ENCODE measurements around the gene IRF8.
"Not testable (repeated sequence)": the region's sequence is repeated elsewhere in the genome, so short reads cannot be mapped to it uniquely, and the experiment has no call there.

Gene IRF8

DNA sequence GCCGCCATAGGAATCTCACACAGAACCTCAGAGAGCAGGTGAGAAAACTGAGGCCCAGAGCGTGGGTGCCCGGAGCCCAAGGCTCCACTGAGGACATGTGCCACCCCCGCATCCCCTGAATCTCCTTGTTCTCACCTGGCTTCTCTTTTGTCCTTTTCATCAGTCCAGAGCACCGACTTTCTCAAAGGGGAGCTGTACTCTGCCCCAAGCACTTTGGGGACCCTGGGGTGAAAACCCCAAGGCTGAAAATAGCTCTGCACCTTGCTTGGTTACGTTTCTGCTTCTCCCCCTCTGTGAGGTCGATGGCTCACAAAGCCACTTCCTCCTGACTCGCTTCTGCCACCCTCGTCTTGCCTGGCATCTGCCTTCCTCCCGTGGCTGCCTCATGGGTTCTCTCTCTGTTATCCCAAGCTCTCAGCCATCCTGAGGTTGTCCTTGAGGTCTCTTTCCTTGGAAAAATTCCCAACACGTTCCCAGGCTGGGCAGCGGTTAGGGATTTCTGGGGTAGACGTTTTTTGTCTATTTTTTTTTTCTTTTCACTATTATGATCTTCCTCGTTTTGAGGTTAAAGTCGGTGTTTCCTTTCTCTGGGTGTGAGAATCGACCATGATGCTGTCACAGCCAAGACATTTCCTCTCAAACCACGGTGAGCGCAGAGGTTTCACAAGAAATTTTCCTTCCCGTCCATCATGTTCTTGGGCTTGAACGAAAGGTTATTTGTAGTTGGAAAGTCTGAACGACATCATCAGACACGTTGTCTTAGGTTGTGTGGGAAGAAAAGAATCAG is 37.2 kb downstream of the IRF8 start:
- DNase-seq (ENCODE audit: low spot score) = peak; percentile 69

DNA sequence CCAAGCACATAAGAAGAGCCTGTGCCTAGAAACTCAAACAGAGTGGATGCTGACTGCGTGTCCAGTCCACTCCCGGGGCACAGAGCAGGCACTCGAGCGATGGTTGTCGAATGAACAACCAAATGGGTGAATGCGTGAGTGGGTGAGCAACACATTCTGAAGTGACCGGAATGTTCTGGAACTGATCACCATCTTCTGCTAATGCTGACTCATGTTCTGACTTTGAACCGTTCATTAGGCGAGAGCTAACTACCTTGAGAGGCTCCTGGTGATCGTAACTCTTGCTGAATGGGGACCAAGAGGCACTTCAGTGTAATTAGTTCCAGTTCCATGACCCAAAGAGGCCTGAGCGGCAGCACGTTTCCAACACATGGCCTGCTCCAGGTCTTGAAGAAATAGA is 37.9 kb downstream of the IRF8 start:
- DNase-seq (ENCODE audit: low spot score) = peak; percentile 47

GRCh38 chr16:85940214-85940613 is 41.3 kb downstream of the IRF8 start:
- DNase-seq (ENCODE audit: low spot score) = no peak

- no peak for DNase-seq (ENCODE audit: low spot score)
These were observed 43.1 kb downstream of the IRF8 start for GRCh38 chr16:85941863-85942644.

DNA sequence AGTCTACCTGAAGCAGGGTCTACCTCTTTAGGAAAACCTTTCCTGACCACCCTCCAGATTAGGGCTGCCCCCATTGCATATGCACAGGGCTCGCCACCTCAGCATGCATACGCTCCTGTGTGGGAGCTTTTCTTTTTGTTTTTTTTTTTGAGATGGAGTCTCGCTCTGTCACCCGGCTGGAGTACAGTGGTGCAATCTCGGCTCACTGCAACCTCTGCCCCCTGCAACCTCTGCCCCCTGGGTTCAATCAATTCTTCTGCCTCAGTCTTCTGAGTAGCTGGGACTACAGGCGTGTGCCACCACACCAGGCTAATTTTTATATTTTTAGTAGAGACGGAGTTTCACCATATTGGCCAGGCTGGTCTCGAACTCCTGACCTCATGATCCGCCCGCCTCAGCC is 43.7 kb downstream of the IRF8 start:
- not testable (repeated sequence) for DNase-seq (ENCODE audit: low spot score)

GRCh38 chr16:85943711-85944110 is 44.7 kb downstream of the IRF8 start:
- no peak for DNase-seq (ENCODE audit: low spot score)

DNA sequence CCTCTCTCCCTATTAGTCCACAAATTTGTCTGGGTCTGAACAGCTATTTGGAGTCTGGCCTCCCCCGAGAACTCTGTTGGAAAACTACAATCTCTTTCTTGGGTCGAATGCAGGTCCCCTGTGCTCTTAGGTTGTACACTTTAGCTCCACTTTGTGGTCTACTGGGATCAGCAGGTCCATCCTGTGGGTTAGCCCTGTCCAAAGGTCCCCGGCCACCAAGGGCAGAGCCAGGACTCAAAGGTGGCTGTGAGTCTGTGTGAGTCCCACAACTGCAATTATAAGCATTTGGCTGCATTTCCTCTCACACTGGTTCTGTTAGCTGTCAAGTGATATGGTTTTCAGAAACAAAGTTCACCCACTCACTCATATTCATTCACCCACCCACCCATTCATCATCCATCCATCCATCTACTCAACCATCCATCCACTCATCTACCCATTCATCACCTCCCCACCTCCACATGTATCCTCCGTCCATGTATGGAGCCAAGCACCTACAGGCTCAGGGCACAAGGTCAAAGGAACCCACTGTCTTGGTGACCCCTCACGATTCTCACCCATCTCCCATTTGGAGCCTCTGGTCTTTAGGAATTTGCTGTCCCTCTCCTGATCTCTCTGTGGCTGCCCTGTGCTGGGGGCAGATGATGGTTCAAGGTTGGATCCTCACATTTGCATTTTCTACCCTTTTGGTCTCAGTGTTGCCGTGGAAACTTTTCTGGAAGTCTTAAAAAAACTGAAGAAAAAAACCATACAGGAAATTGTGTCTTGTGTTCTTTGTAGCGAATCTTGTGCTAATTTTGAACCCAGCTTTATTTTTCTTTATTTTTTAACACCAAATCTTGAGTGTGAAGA is 45.8 kb downstream of the IRF8 start:
- no peak for DNase-seq (ENCODE audit: low spot score)

DNA sequence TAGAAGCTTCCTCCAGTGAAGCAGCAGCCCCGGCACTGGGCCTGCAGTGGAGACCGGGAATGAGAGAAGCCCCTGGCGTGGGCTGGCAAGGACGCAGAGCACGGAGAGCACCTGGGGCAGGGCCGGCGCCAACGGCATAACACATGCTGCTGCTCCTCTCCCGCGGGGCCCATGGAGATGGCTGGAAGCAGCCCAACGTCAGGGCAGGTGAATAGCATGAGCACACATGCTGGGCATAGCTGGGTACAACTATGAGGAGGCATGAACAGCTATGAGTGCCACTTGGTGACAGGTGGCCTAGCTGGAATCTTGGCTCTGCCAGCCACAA is 46.4 kb downstream of the IRF8 start:
- DNase-seq (ENCODE audit: low spot score) = no peak

DNA sequence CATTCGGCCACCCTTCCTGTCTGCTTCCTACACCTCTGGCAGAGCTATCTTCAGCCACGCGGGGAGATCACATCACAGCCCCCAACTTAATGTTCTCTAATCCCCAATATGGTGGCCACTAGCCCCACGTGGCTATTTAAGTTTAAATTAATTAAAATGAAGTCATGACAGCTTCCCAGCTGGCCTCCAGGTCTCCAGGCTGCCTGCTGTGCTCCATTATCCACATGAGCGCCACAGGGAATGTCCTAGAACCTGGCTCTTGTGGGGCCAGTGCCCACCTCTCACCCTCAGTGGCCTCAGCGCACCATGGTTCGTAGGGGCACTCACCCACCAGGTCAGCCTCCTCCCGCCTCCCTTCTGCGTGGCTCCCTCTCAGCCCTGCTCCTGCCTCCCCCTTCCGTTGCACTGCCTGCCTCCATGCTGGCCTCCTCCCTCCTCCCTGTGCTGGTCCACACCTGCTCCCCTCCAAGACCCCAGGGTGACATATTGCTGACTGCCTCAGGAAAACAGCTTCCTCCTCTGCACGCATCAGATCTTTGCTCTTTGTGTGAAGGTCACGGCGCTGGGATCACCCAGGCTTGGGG is 47.7 kb downstream of the IRF8 start:
- DNase-seq (ENCODE audit: low spot score) = no peak

DNA sequence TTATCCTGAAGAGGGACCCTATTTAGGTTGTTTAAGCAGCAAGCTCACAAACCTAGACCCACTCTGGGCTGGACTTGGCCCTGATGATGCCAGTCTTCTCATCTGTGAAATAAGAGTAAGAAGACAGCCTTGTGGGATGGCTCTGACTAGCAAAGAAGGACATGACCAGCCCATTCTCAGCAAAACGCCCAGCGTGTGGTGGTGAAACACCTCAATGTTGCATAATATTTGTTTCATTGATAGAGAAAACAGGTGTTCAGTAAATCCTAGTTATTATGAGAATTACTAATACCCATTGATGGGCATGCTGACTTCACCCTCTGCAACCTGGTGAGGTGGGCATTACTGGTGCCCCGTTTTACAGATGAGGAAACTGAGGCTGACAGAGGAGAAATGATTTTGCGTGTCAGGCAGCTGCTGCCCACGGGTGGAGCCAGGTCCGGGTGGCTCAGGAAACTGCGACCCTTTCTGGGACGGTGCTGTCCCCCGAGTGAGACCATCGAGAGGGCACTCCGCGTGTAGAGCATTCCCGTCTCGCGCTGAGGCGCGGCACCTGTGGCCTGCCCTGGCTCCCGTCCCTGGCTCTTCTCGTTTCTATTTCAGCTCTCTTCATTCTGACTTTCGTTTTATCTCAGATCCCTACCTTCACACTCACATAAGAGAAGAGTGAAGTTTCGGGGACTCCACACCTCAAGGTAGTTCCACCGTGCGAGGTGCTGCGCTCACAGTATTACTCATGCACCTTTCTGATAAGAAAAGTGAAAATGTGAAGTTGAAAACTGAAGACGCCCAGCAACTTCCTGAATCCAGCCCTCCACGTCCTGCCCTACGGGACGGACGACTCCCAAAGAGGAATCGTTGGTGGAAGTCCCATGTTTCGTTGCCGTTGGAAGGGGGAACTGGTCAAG is 48.5 kb downstream of the IRF8 start:
- DNase-seq (ENCODE audit: low spot score) = peak; percentile 43

- DNase-seq (ENCODE audit: low spot score) = no peak
These were observed 49.2 kb downstream of the IRF8 start for GRCh38 chr16:85948138-85948509.

DNA sequence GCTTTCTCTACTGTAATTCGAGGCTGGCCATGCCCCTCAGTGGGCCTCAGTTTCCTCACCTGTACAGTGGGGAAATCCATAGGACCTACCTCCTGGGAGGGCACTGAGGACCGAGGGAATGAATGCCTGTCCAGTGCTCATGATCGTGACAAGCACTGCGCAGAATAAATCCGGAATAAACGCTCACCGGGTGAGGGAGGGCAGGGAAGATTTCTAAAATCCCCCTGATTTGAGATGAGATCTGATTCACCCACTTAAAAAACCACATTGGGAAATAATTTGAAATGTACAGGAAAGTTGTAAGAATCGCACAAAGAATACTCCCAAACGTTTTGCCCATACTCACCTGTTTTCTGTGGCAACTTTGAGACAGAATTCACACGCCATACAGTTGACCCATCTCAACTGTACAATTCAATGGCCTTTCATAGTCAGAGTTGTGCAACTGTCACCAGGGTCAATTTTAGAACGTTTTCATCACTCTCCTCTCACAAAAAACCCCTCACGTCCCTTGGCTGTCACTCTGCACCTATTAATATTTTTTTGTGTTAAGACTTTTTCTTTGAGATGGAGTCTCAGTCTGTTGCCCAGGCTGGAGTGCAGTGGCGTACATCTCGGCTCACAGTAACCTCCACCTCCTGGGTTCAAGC is 49.8 kb downstream of the IRF8 start:
- no peak for DNase-seq (ENCODE audit: low spot score)

DNA sequence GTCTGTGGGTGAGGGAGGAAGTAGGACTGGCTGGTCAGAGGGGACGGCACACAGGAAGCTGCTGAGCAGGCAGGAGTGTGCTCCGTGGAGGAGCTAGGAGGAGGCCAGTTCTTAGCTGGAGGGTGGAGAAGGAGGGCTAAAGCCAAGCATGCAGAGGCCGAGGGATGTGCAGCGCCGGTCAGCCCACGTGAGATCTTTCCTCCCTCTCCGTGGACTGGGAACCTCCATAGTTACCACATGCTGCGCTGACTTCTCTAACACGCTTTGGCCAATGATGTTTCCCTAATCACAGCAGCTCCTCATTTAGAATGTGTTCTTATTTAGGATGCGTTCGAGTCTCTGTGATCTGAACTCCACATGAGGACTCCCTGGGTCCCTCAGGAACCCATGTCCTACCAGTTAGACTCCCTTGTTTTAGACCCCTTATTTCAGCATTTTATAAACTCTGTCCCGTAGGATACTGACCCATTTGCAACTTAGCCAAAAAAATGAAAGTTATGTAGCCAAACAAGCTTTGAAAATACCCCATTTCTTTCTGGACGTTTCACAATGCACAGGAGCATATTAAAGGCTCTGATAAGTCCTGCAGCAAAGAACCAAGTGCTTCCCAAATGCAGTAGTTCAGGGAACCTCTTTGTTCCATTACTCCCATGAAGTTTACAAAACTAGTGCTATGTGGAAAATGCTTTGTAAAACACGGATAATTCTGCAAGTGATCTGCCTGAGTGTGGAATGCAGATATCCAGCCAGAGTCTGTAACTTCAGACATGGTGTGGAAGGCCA is 51.4 kb downstream of the IRF8 start:
- no peak for DNase-seq (ENCODE audit: low spot score)

DNA sequence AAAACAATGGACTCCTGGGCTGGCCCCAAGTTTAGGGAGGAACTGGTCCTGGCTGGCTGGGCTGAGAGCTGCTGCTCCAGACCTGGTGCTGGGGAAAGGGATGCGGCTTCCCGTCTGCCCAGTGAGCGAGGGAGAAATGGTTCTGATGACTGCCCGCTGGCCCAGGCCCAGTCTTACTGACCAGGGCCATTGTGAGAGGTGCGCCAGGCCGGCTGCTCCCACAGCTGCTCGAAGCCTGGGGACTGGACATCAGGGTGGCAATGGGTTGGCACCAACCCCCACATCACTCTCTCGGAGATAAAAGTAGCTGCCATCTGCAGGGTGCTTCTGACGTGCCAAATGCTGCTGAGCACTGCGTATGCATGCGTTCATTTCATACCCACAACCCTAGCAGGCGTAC is 53.2 kb downstream of the IRF8 start:
- DNase-seq (ENCODE audit: low spot score) = no peak

GRCh38 chr16:85952811-85953210 is 53.8 kb downstream of the IRF8 start:
- DNase-seq (ENCODE audit: low spot score) = no peak

GRCh38 chr16:85954927-85955519 is 56.1 kb downstream of the IRF8 start:
- DNase-seq (ENCODE audit: low spot score) = no peak

DNA sequence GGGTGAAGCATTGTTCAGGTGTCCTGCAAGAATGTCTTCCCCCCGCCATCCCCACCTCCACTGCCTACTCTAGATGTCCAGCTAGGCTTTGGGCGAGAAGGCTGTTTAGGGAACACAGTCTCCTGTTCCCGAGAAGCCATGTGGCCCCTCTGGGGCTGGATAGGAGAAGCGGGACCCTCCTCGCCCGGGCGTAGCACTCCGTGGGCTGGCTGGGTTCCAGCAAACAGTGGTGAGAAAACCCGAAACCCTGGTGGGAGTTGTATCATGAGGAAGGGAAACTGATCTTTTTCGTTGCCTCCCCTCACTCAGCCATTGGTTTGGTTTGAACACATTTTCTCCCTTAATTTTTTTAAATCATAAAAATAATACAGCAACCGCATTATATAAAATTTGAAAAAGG is 56.6 kb downstream of the IRF8 start:
- DNase-seq (ENCODE audit: low spot score) = no peak

DNA sequence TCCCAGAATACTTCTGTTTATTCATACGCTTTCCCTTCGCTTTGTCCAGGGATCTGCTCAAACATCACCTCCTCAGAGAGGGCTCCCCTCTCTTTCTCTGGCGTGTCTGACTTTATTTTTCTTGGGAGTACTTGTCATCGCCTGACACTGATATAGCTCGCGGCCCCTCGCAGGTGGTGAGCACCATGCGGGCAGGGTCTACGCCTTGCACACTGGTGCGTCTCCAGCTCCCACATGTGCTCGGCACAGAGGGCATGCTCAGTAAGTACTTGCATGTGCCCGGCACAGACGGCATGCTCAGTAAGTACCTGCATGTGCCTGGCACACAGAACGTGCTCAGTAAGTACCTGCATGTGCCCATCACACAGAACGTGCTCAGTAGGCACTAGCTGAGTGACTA is 57.5 kb downstream of the IRF8 start:
- no peak for DNase-seq (ENCODE audit: low spot score)

DNA sequence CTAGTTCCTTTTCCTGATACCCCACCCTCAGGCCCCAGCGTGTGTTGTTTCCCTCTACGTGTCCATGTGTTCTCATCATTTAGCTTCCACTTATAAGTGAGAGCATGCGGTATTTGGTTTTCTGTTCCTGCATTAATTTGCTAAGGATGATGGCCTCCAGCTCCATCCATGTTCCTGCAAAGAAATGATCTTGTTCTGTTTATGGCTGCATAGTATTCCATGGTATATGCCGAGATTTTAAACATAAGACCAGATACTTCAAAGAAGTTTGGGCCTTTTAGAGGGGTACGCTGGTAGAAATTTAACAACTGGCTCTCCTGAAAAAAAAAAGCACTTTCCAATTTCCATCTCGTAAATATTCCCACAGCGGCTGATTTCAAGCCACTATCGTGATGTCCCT is 59.8 kb downstream of the IRF8 start:
- DNase-seq (ENCODE audit: low spot score) = no peak

- DNase-seq (ENCODE audit: low spot score) = no peak
These were observed 60.7 kb downstream of the IRF8 start for GRCh38 chr16:85959686-85960085.

Data from CD4-positive, alpha-beta T cell treated with Interleukin-2 at 100 ng/mL for 4 hours (primary cell).